PFSK-1 (cell line): ENCODE data around the gene INHBB.

Experiments used
- FOXP2 ChIP-seq: optimal IDR thresholded peaks from 2 replicates; pipeline ENCODE3; 2011; ENCODE audit warnings: borderline replicate concordance, control low read depth, inconsistent platforms; ENCODE audit not compliant: insufficient read depth; ENCODE audit errors: extremely low read length, extremely low read depth
- POLR2AphosphoS5 ChIP-seq: IDR thresholded peaks from 2 replicates; pipeline ENCODE4 v1.6.1; 2012; ENCODE audit warnings: low read depth, mild to moderate bottlenecking, control low read depth, low read length, moderate library complexity
- REST ChIP-seq, 2 experiments: IDR thresholded peaks; 2 replicates each; pipeline versions ENCODE4 v1.6.1 to v1.8.0; 2011 to 2012; ENCODE audit warnings: low read depth in 2 of 2, low read length in 2 of 2, control low read depth in 1 of 2, inconsistent platforms in 1 of 2, mild to moderate bottlenecking in 1 of 2, moderate library complexity in 1 of 2; ENCODE audit not compliant: insufficient read depth in 1 of 2
- SIN3A ChIP-seq: IDR thresholded peaks from 2 replicates; pipeline ENCODE4 v1.6.1; 2012; ENCODE audit warnings: mild to moderate bottlenecking, low read length, moderate library complexity, borderline replicate concordance; ENCODE audit not compliant: insufficient read depth
- TAF1 ChIP-seq: IDR thresholded peaks from 2 replicates; pipeline ENCODE4 v1.6.1; 2012; ENCODE audit warnings: low read length, control low read depth, borderline replicate concordance; ENCODE audit not compliant: insufficient read depth

The INHBB gene

GRCh38 chr2:120307482-120307881 lies 38.5 kb upstream of the INHBB start:
- TF ChIP-seq REST (IDR thresholded peaks at IDR 0.05; ENCODE audit: insufficient read depth in 1 of 2, low read depth in 2 of 2, low read length in 2 of 2), result no peak
- no peak for TF ChIP-seq FOXP2
- TF ChIP-seq POLR2AphosphoS5, result no peak
- TF ChIP-seq SIN3A, result no peak
- TF ChIP-seq TAF1, result no peak

- TF ChIP-seq REST (IDR thresholded peaks at IDR 0.05; ENCODE audit: insufficient read depth in 1 of 2, low read depth in 2 of 2, low read length in 2 of 2) (no peak), POLR2AphosphoS5 (no peak), FOXP2 (no peak), TAF1 (no peak), SIN3A (no peak)
These were observed 37.7 kb upstream of the INHBB start for GRCh38 chr2:120308038-120308910.

- no peak for TF ChIP-seq FOXP2
- no peak for TF ChIP-seq SIN3A
- no peak for TF ChIP-seq POLR2AphosphoS5
- no peak for TF ChIP-seq TAF1
- no peak for TF ChIP-seq REST (IDR thresholded peaks at IDR 0.05; ENCODE audit: insufficient read depth in 1 of 2, low read depth in 2 of 2, low read length in 2 of 2)
These were observed 35.8 kb upstream of the INHBB start for GRCh38 chr2:120310136-120310535.

GRCh38 chr2:120312076-120312475 lies 33.9 kb upstream of the INHBB start:
- TF ChIP-seq REST (IDR thresholded peaks at IDR 0.05; ENCODE audit: insufficient read depth in 1 of 2, low read depth in 2 of 2, low read length in 2 of 2) (no peak), POLR2AphosphoS5 (no peak), TAF1 (no peak), SIN3A (no peak), FOXP2 (no peak)

GRCh38 chr2:120312860-120313694 lies 32.9 kb upstream of the INHBB start:
- TF ChIP-seq REST (IDR thresholded peaks at IDR 0.05; ENCODE audit: insufficient read depth in 1 of 2, low read depth in 2 of 2, low read length in 2 of 2) (no peak), TAF1 (no peak), SIN3A (no peak), POLR2AphosphoS5 (no peak), FOXP2 (no peak)
